NCI-H69 (cell line): ENCODE measurements around the gene ASB2.

Experiments
- DNase-seq: peaks from one replicate; lab custom pipeline; 2025; lab: John Stamatoyannopoulos, UW

The ASB2 gene

GRCh38 chr14:93976477-93977057, at the start of gene ASB2:
ASB2 (minus strand) TSS chr14:93976570; CDS start chr14:93964539, 12,031 bp downstream.
- no peak for DNase-seq

GRCh38 chr14:94025720-94026119, 49.4 kb upstream of the ASB2 start:
- DNase-seq = no peak

- no peak for DNase-seq
Observed at GRCh38 chr14:94024549-94024948, 48.2 kb upstream of the ASB2 start.

- DNase-seq = no peak
Observed at GRCh38 chr14:94022532-94023411, 46.4 kb upstream of the ASB2 start.

GRCh38 chr14:94021416-94022157, 45.2 kb upstream of the ASB2 start:
- no peak for DNase-seq

GRCh38 chr14:94021001-94021400, 44.6 kb upstream of the ASB2 start:
- no peak for DNase-seq

GRCh38 chr14:94020267-94020666, 43.9 kb upstream of the ASB2 start:
- no peak for DNase-seq

- no peak for DNase-seq
Observed at GRCh38 chr14:94019329-94019728, 43.0 kb upstream of the ASB2 start.

GRCh38 chr14:94018308-94018707, 41.9 kb upstream of the ASB2 start:
- no peak for DNase-seq

- no peak for DNase-seq
Observed at GRCh38 chr14:94016446-94016976, 40.1 kb upstream of the ASB2 start.

GRCh38 chr14:94015223-94015622, 38.9 kb upstream of the ASB2 start:
- DNase-seq = no peak

- DNase-seq = no peak
Observed at GRCh38 chr14:94014382-94014781, 38.0 kb upstream of the ASB2 start.

- peak; percentile 56 for DNase-seq
Observed at GRCh38 chr14:94011795-94012194, 35.4 kb upstream of the ASB2 start.

- DNase-seq = no peak
Observed at GRCh38 chr14:94010625-94011024, 34.3 kb upstream of the ASB2 start.

GRCh38 chr14:94009767-94010166, 33.4 kb upstream of the ASB2 start:
- peak; percentile 41 for DNase-seq

- DNase-seq = no peak
Observed at GRCh38 chr14:94008234-94008633, 31.9 kb upstream of the ASB2 start.

- DNase-seq = peak; percentile 43
Observed at GRCh38 chr14:94005324-94006073, 29.1 kb upstream of the ASB2 start.

GRCh38 chr14:94004015-94004414, 27.6 kb upstream of the ASB2 start:
- DNase-seq = no peak

- DNase-seq = no peak
Observed at GRCh38 chr14:94003397-94003796, 27.0 kb upstream of the ASB2 start.

GRCh38 chr14:94001501-94002396, 25.4 kb upstream of the ASB2 start:
- DNase-seq = peak; percentile 86

GRCh38 chr14:94001016-94001415, 24.6 kb upstream of the ASB2 start:
- DNase-seq = peak; percentile 27
